HepG2 (cell line): ENCODE measurements around the gene SQOR.

ENCODE experiments used
- NFKBIZ ChIP-seq: IDR thresholded peaks from 2 replicates; pipeline ENCODE4 v1.6.1; 2018; ENCODE audit warnings: missing genetic modification reagents, missing compliant biosample characterization
- PAX8 ChIP-seq: sonication (generic); formaldehyde crosslinking; IDR thresholded peaks from 2 replicates; pipeline ENCODE4 v1.8.0; 2022; ENCODE audit warnings: mild to moderate bottlenecking, missing genetic modification reagents, borderline replicate concordance
- SOX6 ChIP-seq, 2 experiments: fragments of 450-650 bp in 1 of 2; sonication (generic) in 1 of 2; formaldehyde crosslinking in 1 of 2; IDR thresholded peaks; 2 replicates each; pipeline versions ENCODE4 v1.4.0 to v1.6.1; 2017 to 2020; ENCODE audit warnings: antibody characterized with exemption in 1 of 2, mild to moderate bottlenecking in 1 of 2, missing genetic modification reagents in 1 of 2
- THAP11 ChIP-seq: IDR thresholded peaks from 2 replicates; pipeline ENCODE4 v1.6.1; 2016; ENCODE audit warnings: missing biosample characterization, missing genetic modification reagents
- ZNF121 ChIP-seq: sonication (generic); formaldehyde crosslinking; IDR thresholded peaks from 2 replicates; pipeline ENCODE4 v1.5.0; 2020; ENCODE audit warnings: mild to moderate bottlenecking, missing genetic modification reagents
- ZNF543 ChIP-seq: sonication (generic); formaldehyde crosslinking; IDR thresholded peaks from 2 replicates; pipeline ENCODE4 v1.4.0; 2020; ENCODE audit warnings: mild to moderate bottlenecking, missing genetic modification reagents

GRCh38 chr15:45670091-45670490 lies 35.3 kb downstream of the SQOR start:
- TF ChIP-seq NFKBIZ (CRISPR knock-in tag) (no peak), ZNF543 (CRISPR knock-in tag) (no peak), SOX6 (IDR thresholded peaks at IDR 0.05) (no peak), SOX6 (CRISPR knock-in tag; IDR thresholded peaks at IDR 0.05) (no peak), PAX8 (CRISPR knock-in tag) (no peak), THAP11 (no peak), ZNF121 (CRISPR knock-in tag) (no peak)
